HG03460 (cell line): Measurements from ENCODE around the gene PRSS27.
A peak's percentile ranks its signal among the peaks of the same experiment; 100 is the strongest.

Source experiments
- ATAC-seq: cut with Tn5 transposase; IDR thresholded peaks from one replicate; pipeline ENCODE4 v1.9.1; 2021; ENCODE audit not compliant: unreplicated experiment

Gene PRSS27

DNA sequence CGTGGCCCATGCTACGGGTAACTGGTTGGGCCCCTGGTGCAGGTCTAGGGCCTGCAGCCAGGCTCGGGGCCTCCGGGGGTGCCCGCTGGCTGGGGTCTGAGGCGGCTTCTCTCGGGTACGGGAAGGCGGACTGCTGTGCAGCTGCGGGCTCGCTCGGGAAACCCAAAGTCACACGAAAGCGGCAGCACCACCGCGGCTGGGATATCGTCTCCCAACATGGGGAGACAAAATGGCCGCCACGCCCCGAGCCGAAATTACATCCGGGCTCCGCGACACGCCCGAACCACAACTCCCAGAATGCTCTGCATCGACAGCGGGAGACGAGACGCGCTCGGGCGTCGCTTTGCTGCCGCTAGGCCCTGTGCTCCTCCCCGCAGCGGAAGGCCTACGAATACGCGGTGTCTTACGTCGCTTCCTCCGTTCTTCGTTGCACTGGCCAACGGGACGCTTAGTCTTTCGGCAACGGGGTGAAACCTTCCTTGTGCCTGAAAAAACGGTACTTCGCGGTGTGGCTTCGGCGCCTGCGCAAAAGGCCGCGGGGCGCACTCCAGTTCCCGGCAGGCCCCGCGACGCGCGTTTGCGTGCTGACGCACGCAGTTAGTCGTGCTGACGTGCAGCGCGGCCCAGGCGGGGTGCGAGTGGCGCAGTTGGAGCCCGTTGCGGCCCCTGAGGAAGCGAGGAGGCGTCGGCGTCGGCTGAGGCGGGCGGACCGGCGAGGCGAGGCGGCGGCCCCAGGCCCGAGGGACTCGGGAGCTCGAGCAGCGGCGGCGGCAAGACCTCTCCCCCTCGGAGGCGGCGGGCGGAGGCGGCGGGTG, 32.2 kb upstream of the PRSS27 start, which contains the start of gene SRRM2:
Gene SRRM2 (plus strand): TSS at position 604 of the 815 bp plus-strand sequence. CDS start 3,727 bp downstream, outside the sequence.
- ATAC-seq, result peak; percentile 73

DNA sequence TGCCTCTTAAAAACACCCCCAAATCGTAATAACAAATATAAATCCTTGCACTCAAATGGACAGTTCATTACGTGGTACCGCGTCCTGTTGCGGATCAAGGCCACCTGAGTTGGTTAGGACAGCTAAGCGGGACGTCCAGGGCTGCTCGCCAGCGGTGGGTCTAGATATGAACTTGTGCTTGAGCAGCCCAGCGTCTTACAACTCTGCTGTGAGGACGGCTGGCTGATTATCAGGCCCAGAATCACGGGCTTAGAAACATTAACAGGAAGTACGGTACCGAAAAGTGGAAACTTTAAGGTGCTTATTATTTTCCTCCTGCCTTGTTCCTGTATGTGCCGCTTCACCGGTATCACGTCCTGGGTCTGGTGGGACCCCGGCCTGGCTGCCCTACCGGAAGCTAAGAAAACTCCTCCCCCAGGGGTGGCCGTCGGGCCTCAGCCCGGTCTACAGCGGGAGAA, 31.6 kb upstream of the PRSS27 start:
- no peak for ATAC-seq

DNA sequence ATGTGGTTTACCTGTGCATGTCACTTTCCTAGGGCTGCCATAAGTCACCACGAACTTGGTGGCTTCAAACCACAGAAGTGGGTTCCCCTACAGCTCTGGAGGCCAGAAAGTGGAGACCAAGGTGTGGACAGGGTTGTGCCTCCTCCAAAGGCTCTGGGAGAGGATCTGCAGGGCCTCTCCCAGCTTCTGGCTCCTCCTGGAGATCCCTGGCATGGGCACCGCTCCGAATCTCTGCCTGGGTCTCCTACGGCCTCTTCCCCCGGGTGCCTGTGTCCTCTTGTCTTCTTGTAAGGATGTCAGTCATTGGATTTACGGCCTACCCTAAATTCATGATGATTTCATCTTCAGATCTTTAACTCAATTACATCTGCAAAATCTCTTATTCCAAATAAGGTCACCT, 29.9 kb upstream of the PRSS27 start:
- ATAC-seq, result no peak

DNA sequence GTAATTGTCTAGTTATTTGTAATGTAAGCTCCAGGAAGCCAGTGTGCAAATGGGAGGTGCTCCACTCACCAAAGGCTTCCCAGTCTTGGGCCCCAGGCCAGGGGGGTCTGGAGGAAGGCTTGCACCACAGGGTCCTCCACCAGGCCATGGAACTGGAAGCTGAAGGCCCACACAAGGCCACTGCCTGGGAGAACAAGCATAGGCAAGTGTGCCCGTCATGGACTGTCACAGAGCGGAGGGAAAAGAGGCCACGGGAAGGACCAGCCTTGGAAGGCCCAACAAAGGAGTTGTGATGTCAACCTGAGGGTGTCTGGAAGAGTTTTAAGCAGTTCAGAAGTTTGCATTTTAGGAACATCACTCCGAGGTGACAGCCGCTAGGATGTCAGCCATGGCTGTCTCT, 29.5 kb upstream of the PRSS27 start:
- no peak for ATAC-seq

DNA sequence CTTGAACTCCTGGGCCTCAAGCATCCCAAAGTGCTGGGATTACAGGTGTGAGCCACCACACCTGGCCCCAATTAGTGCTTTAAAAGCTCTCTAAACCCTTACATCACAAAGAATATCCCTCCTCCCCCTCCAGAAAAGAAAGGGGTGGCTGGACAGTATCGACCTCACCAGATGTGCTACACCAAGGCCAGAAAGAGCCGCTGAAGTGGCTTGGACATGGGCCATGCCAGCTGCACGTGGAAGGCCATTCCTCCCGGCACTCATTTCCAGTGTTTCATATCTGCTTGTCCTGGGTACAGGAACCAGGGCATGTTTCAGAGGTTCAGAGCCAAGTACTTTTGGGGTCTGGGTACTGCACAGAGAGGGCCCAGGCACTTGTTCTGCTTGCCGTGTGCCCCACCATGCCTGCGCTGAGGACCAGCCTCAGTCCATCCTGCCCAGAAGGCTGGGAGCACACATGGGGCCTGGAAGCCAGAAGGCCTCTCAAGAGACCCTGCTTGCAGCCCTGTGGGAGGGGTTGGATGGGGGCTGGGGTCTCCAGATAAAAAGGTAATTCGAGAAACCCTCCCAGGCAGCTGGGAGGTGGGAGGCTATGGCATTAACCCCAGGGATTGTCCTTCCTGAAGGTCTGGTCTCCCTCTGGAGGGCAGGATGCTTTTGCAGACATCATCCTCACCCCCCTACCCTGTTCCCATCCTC, 28.9 kb upstream of the PRSS27 start:
- ATAC-seq, result no peak

DNA sequence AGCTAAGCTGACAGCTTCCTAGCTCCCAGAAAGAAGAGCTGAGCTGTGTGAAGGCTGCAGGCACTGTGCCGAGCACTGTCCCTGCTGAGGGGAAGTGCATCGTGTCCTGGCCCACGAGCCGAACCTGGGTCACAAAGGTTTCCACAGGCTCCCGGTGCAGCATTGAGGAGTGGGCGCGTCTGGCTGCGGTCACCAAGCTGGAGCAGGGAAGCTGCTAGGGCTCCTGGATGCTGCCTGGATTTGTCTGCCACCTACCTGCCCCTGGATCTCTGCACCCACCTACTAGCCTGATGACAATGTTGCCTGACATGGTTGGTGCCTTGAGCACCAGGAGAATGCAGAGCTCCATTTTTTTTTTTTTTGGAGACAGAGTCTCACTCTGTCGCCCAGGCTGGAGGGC, 25.9 kb upstream of the PRSS27 start:
- ATAC-seq, result no peak

DNA sequence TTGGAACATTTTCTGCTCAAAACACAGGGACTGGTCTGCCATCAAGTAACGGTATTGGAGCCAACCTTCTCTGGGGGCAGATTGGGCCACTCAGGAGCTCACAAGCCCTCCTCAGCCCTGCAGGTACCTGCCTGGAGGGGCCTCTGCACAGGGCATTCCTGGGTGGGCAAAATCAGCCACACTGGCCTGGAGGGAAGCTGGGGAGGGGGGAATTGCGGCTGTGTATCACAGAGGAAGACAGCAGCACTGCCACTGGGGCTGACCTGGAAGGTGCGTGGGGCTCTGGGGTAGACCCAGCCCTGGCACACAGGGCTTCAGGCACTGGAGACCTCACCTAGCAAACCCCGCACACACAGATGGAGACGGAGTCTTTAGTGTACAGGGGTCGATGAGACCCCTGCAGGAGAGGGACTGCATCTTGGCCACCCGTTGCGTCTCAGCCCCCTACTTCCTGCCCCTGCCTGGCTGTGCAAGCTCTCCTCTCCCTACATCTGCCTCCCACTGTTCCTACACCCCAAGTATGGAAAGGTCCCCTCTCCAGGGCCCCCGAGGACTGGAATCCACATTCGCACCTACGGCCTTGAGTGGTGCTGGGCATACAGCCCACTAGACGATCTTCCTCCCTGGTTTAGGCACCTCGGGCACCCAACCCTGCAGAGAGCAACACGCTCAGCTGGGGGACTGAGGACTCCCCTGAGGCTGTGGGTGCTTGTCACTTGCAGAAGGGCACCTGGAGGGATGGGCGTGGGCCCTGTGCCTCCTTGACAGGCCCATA, 25.3 kb upstream of the PRSS27 start:
- ATAC-seq, result no peak

DNA sequence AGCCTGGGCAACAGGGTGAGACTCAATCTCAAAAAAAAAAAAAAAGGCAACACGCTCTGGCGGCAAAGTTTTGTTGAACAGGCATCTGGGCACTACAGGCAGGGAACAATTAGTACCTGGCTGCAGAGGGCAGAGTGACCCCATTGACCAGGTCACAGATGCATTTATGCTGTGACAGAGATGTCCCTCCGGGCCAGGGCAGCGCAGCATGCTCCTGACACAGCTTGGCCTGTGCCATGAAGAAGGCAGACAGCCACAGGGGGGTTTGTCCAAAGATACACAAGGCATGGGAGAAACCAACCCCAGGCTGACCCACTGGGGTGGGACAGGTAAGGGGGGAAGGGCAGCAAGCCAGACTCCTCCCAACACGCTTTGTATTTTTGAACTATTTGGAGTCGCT, 24.7 kb upstream of the PRSS27 start:
- ATAC-seq, result no peak

DNA sequence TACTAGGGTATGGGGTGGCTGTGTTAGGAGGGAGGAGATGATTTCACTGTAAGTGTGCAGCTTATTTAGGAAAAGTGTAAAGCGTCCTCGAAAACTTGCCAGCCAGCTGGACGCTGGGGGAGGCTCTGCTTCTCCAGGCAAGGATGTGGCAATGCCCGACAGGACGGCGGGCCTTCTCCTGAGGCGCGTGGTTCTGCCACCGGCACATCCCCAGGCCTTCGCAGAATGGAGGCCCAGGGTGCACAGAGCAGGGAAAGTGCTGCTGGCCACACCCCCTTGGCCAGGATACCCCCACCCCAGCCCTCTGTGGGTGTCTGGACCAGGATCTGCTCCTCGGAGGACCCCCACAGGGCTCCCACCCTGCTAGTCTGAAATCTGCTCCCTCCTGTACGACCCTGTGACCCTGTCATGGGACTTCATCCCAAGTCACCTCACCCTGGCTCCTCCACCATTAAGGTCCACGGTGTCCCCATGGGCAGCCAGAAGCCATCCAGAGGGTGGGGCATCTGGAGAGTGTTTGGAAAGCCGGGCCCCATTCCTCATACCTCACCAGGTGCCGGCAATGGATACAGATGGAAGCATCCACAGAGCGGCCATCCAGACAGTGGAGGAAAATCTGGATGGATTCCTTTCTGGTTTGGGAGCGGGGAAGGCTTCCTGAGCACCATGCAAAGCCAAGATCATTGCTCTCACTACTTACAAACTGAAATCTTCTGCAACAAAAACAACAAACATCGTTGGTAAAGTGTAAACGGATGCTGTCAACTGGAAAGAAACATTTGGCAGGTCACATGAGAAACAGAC, 23.2 kb upstream of the PRSS27 start:
- no peak for ATAC-seq

DNA sequence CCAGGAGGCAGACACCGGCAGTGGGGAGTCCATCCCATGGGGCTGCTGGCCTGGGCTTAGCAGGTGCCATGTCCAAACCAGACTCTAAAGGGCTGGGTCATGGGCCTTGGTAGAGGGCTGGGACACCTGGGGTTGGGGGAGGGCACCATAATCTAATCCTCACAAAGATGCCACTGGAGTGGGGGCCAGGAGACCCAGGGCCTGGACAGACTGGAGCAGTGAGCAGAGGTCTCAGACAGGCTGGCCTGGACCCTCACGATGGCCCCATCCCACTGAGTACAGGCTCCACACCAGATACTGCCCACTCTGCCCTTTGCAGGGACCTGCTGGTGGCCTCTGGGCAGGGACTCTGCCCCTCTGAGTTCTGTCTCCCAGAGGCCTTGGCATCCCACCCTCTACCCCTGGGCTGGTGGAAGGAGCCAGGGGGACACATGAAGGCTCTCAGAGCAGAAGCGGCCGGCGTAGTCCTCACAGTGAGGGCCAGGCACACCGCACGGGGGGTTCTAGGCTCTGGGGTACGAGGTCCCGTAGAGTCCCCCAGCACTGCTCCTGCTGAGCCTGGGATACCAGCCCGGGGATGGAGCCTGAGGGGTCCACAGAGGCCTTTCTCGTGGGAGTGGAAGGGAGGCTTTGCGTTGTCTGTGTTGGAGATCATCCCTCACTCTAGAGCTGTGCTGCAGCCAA, 22.4 kb upstream of the PRSS27 start:
- ATAC-seq, result no peak

DNA sequence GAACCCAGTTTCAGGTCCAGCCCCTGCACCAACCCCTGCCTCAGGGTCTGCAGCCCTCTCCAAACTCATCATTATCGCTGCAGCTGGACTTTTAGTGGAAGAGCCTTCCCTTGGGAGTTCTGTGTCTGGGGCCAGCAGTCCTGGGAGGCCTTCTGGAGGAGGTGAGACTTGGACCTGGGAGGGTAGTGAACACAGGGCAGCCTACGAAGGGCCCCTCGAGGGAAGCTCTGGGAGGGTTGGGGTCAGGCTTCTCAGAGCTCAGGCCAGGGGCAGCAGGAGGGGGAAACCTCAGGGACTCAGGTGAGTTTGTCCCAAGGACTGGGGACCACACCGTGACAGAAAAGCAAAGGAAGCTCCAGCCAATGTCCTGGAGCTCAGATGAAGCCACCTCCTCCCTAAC, 21.1 kb upstream of the PRSS27 start:
- no peak for ATAC-seq

DNA sequence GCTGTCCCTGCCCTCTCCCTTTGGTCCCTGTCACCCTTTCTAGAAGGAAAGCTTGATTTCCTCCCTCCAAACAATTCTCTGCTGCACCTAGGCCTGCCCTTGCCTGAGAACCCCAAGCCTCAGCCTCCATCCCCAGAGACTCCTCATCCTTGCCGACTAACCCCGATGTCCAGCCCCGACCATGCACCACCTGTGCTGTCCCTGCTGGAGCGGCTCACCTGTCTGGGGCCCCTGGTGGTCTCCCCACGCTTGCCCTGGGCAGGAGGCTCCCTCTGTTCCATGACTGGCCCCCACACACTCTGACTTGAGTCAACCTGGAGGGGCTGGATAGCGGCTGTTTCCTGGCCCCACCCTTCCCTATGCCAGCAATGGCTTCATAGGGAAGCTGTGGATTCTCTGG, 20.5 kb upstream of the PRSS27 start:
- no peak for ATAC-seq

DNA sequence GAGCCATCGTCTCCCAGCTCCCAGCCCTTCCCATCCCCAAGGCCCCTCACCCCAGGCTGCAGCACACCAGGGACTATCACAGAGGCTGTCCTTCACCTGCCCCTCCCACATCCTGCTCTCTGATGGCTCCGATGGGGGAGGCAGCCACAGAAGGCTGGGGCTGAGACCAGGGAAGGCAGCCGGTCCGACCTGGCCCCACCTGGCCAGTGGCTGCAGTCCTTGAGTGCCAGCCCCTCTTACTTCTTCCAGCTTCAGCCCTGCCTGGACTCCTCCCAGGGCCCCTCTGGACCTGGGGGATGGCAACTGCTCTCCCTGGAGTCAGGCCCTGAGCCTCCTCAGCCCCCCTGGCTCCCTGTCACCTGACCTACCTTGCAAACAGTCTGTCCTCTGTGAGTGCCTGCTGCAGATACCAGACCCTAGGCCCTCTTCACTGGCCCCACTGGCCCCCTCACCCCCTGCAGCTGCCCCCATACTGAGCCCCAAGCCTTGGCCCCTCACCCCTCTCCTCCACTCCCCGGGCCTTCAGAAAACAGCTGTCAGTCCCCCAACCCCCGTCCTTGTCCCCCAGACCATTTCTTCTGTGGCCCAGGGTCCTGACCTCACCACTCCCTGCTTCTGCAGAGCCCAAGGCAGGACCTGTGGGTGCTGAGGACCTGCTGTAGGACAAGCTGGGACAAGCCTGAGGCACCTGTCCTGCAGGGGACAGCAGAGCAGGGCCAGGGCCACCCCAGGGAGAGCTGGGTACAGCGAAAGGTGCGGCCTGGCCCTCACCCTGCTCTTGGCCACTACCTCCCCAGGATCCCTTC, 19.8 kb upstream of the PRSS27 start:
- ATAC-seq, result no peak

DNA sequence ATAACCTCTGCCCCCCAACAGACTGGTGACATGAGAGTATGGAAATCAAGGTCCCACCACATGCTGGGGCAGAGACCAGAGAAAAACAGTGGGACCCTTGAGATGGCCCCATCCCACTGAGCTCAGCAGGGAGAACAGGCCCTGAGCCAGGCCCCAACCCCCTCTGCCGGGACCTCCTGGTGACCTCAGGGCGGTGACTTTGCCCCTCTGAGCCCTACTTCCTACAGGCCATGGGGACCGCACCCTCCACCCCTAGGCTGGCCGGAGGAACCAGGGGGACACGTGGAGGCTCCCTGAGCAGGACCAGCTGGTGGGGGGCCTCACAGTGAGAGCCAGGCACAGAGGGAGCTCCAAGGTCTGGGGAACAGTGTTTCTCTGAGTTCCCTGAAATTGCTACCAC, 18.6 kb upstream of the PRSS27 start:
- no peak for ATAC-seq

DNA sequence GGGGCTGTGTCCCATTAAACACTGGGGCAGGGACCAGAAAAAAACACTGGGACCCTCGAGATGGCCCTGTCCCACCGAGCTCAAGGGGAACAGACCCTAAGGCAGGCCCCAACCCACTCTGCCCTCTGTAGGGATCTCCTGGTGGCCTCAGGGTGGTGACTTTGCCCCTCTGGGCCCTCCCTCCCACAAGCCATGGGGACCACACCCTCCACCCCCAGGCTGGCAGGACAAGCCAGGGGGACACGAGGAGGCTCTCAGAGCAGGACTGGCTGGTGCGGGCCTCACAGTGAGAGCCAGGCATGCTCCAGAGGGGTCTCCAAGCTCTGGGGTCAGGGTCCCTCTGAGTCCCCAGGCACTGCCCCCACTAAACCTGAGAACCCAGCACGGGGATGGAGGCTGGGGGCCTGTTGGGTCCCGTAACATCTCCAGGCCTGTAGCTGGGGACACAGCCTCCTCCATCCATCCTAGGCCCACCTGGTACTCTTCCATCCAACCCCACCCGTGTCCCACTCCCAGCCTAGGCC, 17.9 kb upstream of the PRSS27 start:
- ATAC-seq, result no peak

DNA sequence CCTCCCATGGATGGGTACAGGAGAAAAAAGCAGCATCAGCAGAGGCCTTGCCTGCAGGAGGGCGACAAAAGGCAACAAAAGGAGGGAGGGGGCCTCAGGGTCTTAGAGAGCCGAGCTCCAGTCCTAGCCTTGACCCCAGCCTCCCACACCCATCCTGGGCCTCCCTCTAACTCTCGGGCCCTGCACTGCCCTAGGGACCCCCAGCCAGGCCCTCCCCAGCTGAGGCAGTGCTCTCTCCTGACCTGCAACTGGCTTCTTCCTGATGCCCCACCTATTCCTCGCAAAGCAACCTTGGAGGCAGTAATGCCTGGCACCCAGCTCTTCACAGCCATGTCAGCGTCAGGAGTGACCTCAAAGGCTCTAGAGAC, 17.2 kb upstream of the PRSS27 start:
- no peak for ATAC-seq

DNA sequence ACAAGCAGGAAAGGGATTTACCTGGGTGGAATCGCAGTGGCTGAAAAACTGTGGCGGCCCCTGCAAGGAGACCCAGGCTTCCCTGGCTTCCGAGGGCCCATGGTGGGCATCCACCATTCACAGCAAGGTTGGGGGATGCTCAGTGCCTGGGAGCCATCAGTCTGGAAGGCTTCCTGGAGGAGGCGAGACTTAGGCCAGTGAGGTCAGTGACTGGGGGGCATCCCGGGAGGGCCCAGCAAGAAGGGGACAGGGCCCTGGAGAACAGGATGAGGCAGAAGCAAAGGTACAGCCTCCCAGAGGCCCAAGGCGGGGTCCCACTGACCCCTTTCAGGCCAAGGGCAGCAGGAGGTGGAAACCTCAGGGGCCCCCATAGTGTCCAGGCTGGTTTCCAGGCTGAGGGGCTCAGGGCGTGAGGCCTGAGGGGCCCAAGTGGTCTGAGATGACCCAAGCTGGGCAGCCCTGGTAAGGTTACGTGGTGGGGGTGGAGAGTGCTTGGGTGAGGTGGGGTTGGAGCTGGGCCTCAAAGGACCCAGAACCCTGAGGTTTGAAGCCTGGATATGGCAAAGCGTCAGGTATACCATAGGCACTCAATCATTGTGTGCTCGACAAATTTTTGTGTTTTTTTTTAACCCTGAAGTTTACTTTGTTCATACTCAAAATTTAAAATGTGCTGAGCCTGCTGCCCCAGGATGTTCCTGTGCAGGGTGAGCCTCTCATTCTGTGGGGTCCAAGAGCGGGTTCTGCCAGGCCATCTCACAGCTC, 16.6 kb upstream of the PRSS27 start:
- ATAC-seq, result no peak

DNA sequence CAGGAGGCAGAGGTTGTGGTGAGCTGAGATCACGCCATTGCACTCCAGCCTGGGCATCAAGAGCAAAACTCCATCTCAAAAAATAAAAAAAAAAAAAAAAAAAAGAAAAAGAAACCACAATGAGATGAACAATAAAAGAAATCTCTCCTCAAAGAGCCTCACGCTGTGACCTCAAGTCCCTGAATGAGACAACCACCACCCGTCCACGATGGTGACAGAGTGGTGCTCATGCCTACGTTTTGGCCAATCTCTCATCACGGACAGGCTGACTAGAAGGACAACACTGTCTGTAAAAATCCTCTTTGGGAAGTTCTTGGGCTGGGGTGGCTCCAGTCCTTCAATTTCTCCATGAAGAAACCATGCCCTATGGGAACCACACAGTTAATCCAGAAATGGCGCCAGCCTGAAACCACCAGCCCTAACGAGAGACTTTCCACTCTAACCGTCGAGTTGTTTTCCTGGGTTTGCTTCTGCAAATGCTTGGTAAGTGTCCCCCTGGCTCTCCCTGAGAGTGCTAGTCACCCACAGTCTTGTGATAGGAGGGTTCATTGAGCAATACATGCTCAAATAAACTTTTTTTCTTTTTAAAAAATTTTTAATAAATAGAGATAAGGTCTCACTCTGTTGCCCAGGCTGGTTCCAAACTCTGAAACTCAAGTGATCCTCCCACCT, 15.0 kb upstream of the PRSS27 start:
- ATAC-seq, result no peak
